ENCODE results near the gene PTN.

GRCh38 chr7:137342828-137343261 lies 688 bp downstream of the PTN start:
- TF ChIP-seq EZH2 (IDR thresholded peaks at IDR 0.05; ENCODE audit: borderline replicate concordance, low read depth, low read length, severe bottlenecking) = no peak
- no peak for TF ChIP-seq CTCF (IDR thresholded peaks at IDR 0.05; ENCODE audit: borderline replicate concordance, extremely low read depth, low read length, poor library complexity, severe bottlenecking)

Data from DND-41 (cell line).